HCT116 (cell line): Measurements from ENCODE around the gene RSAD1. TPM values are rescaled to one million over a fixed set of nuclear protein-coding genes. Genes with fewer than 3 reads are reported as not detected.

Experiments
- ATAC-seq: fragments of 200-7000 bp; cut with Tn5 transposase; 2 replicates; pipeline ENCODE4 v1.9.1; 2020; ENCODE audit warnings: mild to moderate bottlenecking, moderate library complexity
- BruUV-seq: library from RNA; stranded (reverse); fragments of 400-500 nt; replicated peaks from 2 replicates; lab custom pipeline; 2021; lab: Mats Ljungman, UMichigan
- CTCF ChIA-PET: fragments of 300-600 bp; sonication (Branson Sonifier 250); formaldehyde crosslinking; loops from one replicate; lab custom pipeline; 2021; ENCODE audit warnings: antibody characterized with exemption; lab: Charles Lee
- POLR2A ChIA-PET: fragments of 300-600, 350-600 bp; sonication (Branson Sonifier 250); formaldehyde crosslinking; loops from one replicate; lab custom pipeline; 2021; ENCODE audit warnings: antibody characterized with exemption; lab: Charles Lee
- RAD21 ChIA-PET, 2 experiments: fragments of 300-600 bp; sonication (Branson Sonifier 250); formaldehyde crosslinking; loops; one replicate each; lab custom pipeline; 2023; ENCODE audit warnings: low total read pairs in 2 of 2; ENCODE audit not compliant: uncharacterized antibody in 2 of 2, unreplicated experiment in 2 of 2, low non-redundant PET in 1 of 2; lab: Charles Lee
- DNase-seq: peaks from one replicate; pipeline ENCODE4 v3.0.0-alpha.2; 2010; ENCODE audit warnings: low read depth, low spot score
- H2AFZ ChIP-seq: fragments of 200-600 bp; shearing (Covaris generic), sonication (generic); 2 replicates; pipeline ENCODE4 v1.6.1; 2017; ENCODE audit warnings: low read depth, mixed run types, mixed read lengths, antibody characterized with exemption, low read length; ENCODE audit not compliant: poor library complexity, severe bottlenecking
- H3K27ac ChIP-seq: 2 replicates; pipeline ENCODE4 v1.5.1; 2012; ENCODE audit warnings: low read depth, low read length
- H3K27me3 ChIP-seq: fragments of 200-600 bp; sonication (generic); 2 replicates; pipeline ENCODE4 v1.6.1; 2016; ENCODE audit warnings: mixed run types, low read length, mixed read lengths; ENCODE audit not compliant: insufficient read depth
- H3K36me3 ChIP-seq, 2 experiments: fragments of 200-500 bp in 1 of 2; fragments of 200-600 bp in 1 of 2; sonication (Bioruptor generic) in 1 of 2; sonication (generic) in 1 of 2; 2 replicates each; pipeline versions ENCODE4 v1.5.1 to v1.6.1; 2014 to 2016; ENCODE audit warnings: low read length in 2 of 2, inconsistent platforms in 1 of 2, mixed read lengths in 1 of 2, mixed run types in 1 of 2; ENCODE audit not compliant: insufficient read depth in 2 of 2, control insufficient read depth in 1 of 2
- H3K4me1 ChIP-seq, 2 experiments: fragments of 200-600 bp in 1 of 2; sonication (generic) in 1 of 2; 2 replicates each; pipeline versions ENCODE4 v1.5.1 to v1.6.1; 2012 to 2017; ENCODE audit warnings: low read length in 2 of 2, inconsistent platforms in 1 of 2, mild to moderate bottlenecking in 1 of 2, mixed read lengths in 1 of 2, mixed run types in 1 of 2, moderate library complexity in 1 of 2; ENCODE audit not compliant: insufficient read depth in 2 of 2, control insufficient read depth in 1 of 2
- H3K4me2 ChIP-seq: fragments of 200-600 bp; sonication (generic); 2 replicates; pipeline ENCODE4 v1.6.1; 2017; ENCODE audit warnings: mixed run types, low read length, mixed read lengths
- H3K4me3 ChIP-seq, 2 experiments: fragments of 200-600 bp in 1 of 2; sonication (generic) in 1 of 2; replicated peaks in 1 of 2; 2 replicates each; pipeline ENCODE4 v1.5.1; 2011 to 2016; ENCODE audit warnings: low read length in 2 of 2, control low read depth in 1 of 2, low read depth in 1 of 2, mild to moderate bottlenecking in 1 of 2, mixed read lengths in 1 of 2, mixed run types in 1 of 2
- H3K79me2 ChIP-seq: fragments of 200-600 bp; sonication (generic); 2 replicates; pipeline ENCODE4 v1.6.1; 2017; ENCODE audit warnings: mild to moderate bottlenecking, mixed run types, low read length, moderate library complexity, mixed read lengths; ENCODE audit not compliant: insufficient read depth
- H3K9ac ChIP-seq: fragments of 200-600 bp; sonication (generic); 2 replicates; pipeline ENCODE4 v1.6.1; 2016; ENCODE audit warnings: low read length, mixed read lengths
- H3K9me2 ChIP-seq: fragments of 200-600 bp; sonication (generic), shearing (Covaris generic); 2 replicates; pipeline ENCODE4 v1.6.1; 2017; ENCODE audit warnings: mixed run types, mild to moderate bottlenecking, moderate library complexity; ENCODE audit not compliant: insufficient read depth
- H3K9me3 ChIP-seq, 2 experiments: fragments of 200-500 bp in 1 of 2; fragments of 200-600 bp in 1 of 2; sonication (Bioruptor generic) in 1 of 2; sonication (generic) in 1 of 2; 2 replicates each; pipeline ENCODE4 v1.6.1; 2014 to 2017; ENCODE audit warnings: low read length in 2 of 2, mixed read lengths in 2 of 2, inconsistent platforms in 1 of 2, low read depth in 1 of 2, mild to moderate bottlenecking in 1 of 2, mixed run types in 1 of 2, moderate library complexity in 1 of 2; ENCODE audit not compliant: control insufficient read depth in 1 of 2, insufficient read depth in 1 of 2
- H4K20me1 ChIP-seq: fragments of 200-600 bp; sonication (generic), shearing (Covaris generic); 2 replicates; pipeline ENCODE4 v1.6.1; 2017; ENCODE audit warnings: mixed run types, mild to moderate bottlenecking, moderate library complexity; ENCODE audit not compliant: insufficient read depth
- CBX3 ChIP-seq: IDR thresholded peaks from 2 replicates; pipeline ENCODE4 v1.6.1; 2012; ENCODE audit warnings: low read depth
- EGR1 ChIP-seq: IDR thresholded peaks from 2 replicates; pipeline ENCODE4 v1.6.1; 2012; ENCODE audit warnings: low read depth
- EZH2 ChIP-seq: fragments of 200-600 bp; sonication (generic); IDR thresholded peaks from 2 replicates; pipeline ENCODE4 v1.6.1; 2017; ENCODE audit warnings: antibody characterized with exemption, mixed run types
- FOSL1 ChIP-seq: IDR thresholded peaks from 2 replicates; pipeline ENCODE4 v1.6.1; 2012; ENCODE audit warnings: low read depth
- POLR2AphosphoS5 ChIP-seq: IDR thresholded peaks from 2 replicates; pipeline ENCODE4 v1.6.1; 2011; ENCODE audit warnings: mild to moderate bottlenecking, low read depth, low read length, moderate library complexity
- REST ChIP-seq: IDR thresholded peaks from 2 replicates; pipeline ENCODE4 v1.6.1; 2012; ENCODE audit warnings: low read depth
- SP1 ChIP-seq: IDR thresholded peaks from 2 replicates; pipeline ENCODE4 v1.6.1; 2012; ENCODE audit warnings: low read depth
- TCF7L2 ChIP-seq: IDR thresholded peaks from 2 replicates; pipeline ENCODE4 v1.7.0; 2011; ENCODE audit warnings: borderline replicate concordance, inconsistent platforms; ENCODE audit not compliant: insufficient read depth, insufficient read length; ENCODE audit errors: extremely low read depth
- ZFX ChIP-seq: fragments of 450-650 bp; IDR thresholded peaks from 2 replicates; pipeline ENCODE4 v1.6.1; 2017
- ZNF274 ChIP-seq: fragments of 200-500 bp; sonication (Bioruptor generic); IDR thresholded peaks from 2 replicates; pipeline ENCODE4 v1.6.1; 2014; ENCODE audit warnings: mild to moderate bottlenecking, low read depth, low read length, inconsistent platforms
- intact Hi-C: fragments of 100-400 bp; cut with micrococcal nuclease; formaldehyde crosslinking; loops from 2 replicates; pipeline ENCODE4 v1.10.0; 2022
- total RNA-seq: library from RNA; stranded (reverse); gene quantifications from one replicate; pipeline ENCODE4 v1.2.1, GENCODE V29; 2021; ENCODE audit not compliant: unreplicated experiment
- TF ChIP-seq, protein P1 (sequence below): IDR thresholded peaks from 2 replicates; pipeline ENCODE4 v1.6.1; 2012

The RSAD1 gene
- total RNA-seq, 1 experiment from 2014 or later: 82.7 TPM

- BruUV-seq: no TSS peak
Observed at GRCh38 chr17:50474523-50474922, 4.1 kb upstream of the RSAD1 start.

More at GRCh38 chr17:50474523-50474922, 4.1 kb upstream of the RSAD1 start:
- ChIA-PET CTCF (no interaction called here), POLR2A (no interaction called here), RAD21 (no interaction called here)
- Histone ChIP-seq H3K27ac (no peak overlapping the region), H3K9ac (no peak overlapping the region), H4K20me1 (no peaks in the 10 kb centered on the region), H3K27me3 (no peaks in the 10 kb centered on the region), H2AFZ (no peak overlapping the region), H3K4me1 (peaks cover 7 to 16% of the 10 kb centered on the region in 2 experiments), H3K36me3 (no peaks in the 10 kb centered on the region), H3K9me3 (no peaks in the 10 kb centered on the region), H3K4me3 (no peak overlapping the region), H3K9me2 (no peaks in the 10 kb centered on the region), H3K79me2 (peaks cover 7% of the 10 kb centered on the region; the same call in 1 of the 2 replicates), H3K4me2 (no peak overlapping the region)
- no peak for DNase-seq
- TF ChIP-seq SP1 (no peak), ZNF274 (no peak), POLR2AphosphoS5 (no peak), TCF7L2 (no peak), CBX3 (no peak), EGR1 (no peak), REST (no peak), ZFX (no peak), EZH2 (no peak), FOSL1 (no peak)
- TF ChIP-seq, protein P1, sequence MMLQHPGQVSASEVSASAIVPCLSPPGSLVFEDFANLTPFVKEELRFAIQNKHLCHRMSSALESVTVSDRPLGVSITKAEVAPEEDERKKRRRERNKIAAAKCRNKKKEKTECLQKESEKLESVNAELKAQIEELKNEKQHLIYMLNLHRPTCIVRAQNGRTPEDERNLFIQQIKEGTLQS: no peak
- intact Hi-C loops: no loop called here
- no peak for ATAC-seq
